Sigmoid colon (tissue), 7 donors: ENCODE results near the gene IL7R. TPM values are rescaled to one million over a fixed set of nuclear protein-coding genes. Genes with fewer than 3 reads are reported as not detected.

Experiments used
- DNase-seq: peaks from one replicate; pipeline ENCODE4 v3.0.0-alpha.2; 2019
- H3K27ac ChIP-seq, 4 donors: fragments of 200-600 bp; sonication (generic); one replicate each; pipeline ENCODE4 v1.5.1; 2016 to 2019; ENCODE audit warnings: mild to moderate bottlenecking in 1 of 4
- H3K27me3 ChIP-seq, 3 donors: fragments of 200-600 bp; sonication (generic); one replicate each; pipeline ENCODE4 v1.5.1; 2019; ENCODE audit warnings: mild to moderate bottlenecking in 1 of 3
- H3K36me3 ChIP-seq, 4 donors: fragments of 200-600 bp; sonication (generic); one replicate each; pipeline ENCODE4 v1.5.1; 2016 to 2019
- H3K4me1 ChIP-seq, 4 donors: fragments of 200-600 bp; sonication (generic); one replicate each; pipeline ENCODE4 v1.5.1; 2017 to 2019
- H3K4me3 ChIP-seq, 4 donors: fragments of 200-600 bp; sonication (generic); one replicate each; pipeline ENCODE4 v1.5.1; 2017 to 2019; ENCODE audit warnings: mild to moderate bottlenecking in 2 of 4, moderate library complexity in 1 of 4
- H3K9me3 ChIP-seq, 4 donors: fragments of 200-600 bp in 3 of 4; sonication (generic) in 3 of 4; one replicate each; pipeline versions ENCODE4 v1.5.1 to v1.6.1; 2013 to 2019
- EP300 ChIP-seq, 4 donors: sonication (generic); formaldehyde crosslinking; IDR thresholded peaks; one replicate each; pipeline ENCODE4 v1.6.1; 2017; ENCODE audit warnings: antibody characterized with exemption in 4 of 4
- POLR2A ChIP-seq, 2 donors: fragments of 450-650 bp; IDR thresholded peaks; one replicate each; pipeline ENCODE4 v1.6.1; 2016; ENCODE audit warnings: antibody characterized with exemption in 2 of 2, mild to moderate bottlenecking in 2 of 2, moderate library complexity in 2 of 2
- POLR2AphosphoS5 ChIP-seq, 4 donors: sonication (generic); formaldehyde crosslinking; IDR thresholded peaks; one replicate each; pipeline ENCODE4 v1.6.1; 2017; ENCODE audit warnings: antibody characterized with exemption in 4 of 4
- WGBS, 2 donors: extraction: QIAGEN DNeasy Blood & Tissue Kit; methylation state at CpG; one replicate each; pipeline ENCODE4 v1.1.7; 2013; 5-methylcytosine and 5-hydroxymethylcytosine counted together
- intact Hi-C: fragments of 100-400 bp; cut with DNase I; formaldehyde crosslinking; loops from one replicate; pipeline ENCODE4 v1.15.1; 2023
- polyA plus RNA-seq, 3 donors: library from polyadenylated mRNA; stranded (reverse); fragments of 200-250 nt; gene quantifications; one replicate each; pipeline ENCODE4 v1.2.3, GENCODE V29; 2013
- total RNA-seq, 4 donors: library from RNA; depleted of rRNA; stranded (reverse); fragments of >200 nt; gene quantifications; one replicate each; pipeline ENCODE4 v1.1.0, GENCODE V29; 2016
- TF ChIP-seq, protein P1 (sequence below), 4 experiments: fragments of 450-650 bp in 3 of 4; fragments of 200-600 bp in 1 of 4; IDR thresholded peaks; one replicate each; pipeline ENCODE4 v1.5.1; 2016 to 2019; ENCODE audit warnings: antibody characterized with exemption in 4 of 4, mild to moderate bottlenecking in 3 of 4, moderate library complexity in 2 of 4
- donor health status: healthy with polysubstance abuse.
- donor health status: Bipolar disorder and iron deficiency.
- donor health status: healthy.

IL7R gene
- total and polyA plus RNA-seq, 7 donors, result 1.4 to 65.8 (median 3.1) TPM

DNA sequence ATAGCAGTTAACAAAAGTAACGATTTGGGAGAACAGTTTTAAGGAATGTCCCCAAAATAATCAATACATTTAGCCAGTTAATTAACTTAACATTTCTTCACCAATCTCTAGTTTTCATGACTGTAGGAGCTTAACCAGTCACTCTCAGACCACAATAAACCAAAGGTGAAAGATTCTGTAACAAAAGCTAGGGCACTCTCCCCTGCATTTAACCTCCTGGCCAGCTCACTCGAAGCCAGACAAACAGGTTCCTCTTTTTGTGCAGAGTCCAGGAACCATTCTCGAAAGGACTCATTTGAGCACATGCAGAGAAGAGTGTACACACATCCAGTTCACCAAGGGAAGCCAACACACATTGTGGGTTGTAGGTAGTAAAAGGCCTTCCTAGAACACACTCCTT lies 6.5 kb downstream of the IL7R start:
- H3K4me3 ChIP-seq, result no peak overlapping the region
- intact Hi-C loops, result no loop called here
- no peak for TF ChIP-seq POLR2AphosphoS5 (IDR thresholded peaks at IDR 0.05)
- TF ChIP-seq POLR2A (IDR thresholded peaks at IDR 0.05), result no peak
- TF ChIP-seq, protein P1, sequence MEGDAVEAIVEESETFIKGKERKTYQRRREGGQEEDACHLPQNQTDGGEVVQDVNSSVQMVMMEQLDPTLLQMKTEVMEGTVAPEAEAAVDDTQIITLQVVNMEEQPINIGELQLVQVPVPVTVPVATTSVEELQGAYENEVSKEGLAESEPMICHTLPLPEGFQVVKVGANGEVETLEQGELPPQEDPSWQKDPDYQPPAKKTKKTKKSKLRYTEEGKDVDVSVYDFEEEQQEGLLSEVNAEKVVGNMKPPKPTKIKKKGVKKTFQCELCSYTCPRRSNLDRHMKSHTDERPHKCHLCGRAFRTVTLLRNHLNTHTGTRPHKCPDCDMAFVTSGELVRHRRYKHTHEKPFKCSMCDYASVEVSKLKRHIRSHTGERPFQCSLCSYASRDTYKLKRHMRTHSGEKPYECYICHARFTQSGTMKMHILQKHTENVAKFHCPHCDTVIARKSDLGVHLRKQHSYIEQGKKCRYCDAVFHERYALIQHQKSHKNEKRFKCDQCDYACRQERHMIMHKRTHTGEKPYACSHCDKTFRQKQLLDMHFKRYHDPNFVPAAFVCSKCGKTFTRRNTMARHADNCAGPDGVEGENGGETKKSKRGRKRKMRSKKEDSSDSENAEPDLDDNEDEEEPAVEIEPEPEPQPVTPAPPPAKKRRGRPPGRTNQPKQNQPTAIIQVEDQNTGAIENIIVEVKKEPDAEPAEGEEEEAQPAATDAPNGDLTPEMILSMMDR (IDR thresholded peaks at IDR 0.05), result no peak
- no peak for TF ChIP-seq EP300 (IDR thresholded peaks at IDR 0.05)

DNA sequence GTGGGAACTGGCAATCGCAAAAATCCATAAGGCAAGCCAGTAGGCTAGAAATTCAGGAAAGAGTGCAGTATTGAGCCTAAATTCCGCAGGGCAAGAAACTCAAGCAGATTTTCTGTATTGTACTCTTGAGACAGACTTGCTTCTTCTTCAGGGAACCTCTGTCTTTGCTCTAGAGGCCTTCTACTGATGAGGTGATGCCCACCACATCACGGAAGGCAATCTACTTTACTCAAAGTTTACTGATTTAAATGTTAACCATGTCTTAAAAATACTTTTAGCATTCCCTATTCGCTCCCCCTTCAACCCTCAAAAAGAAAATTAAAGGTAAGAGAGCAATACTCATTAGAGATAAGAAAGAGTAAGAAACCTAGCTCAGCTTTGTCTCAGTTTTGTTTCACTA lies 11.3 kb downstream of the IL7R start:
- Histone ChIP-seq H3K27me3 (no peaks in the 10 kb centered on the region), H3K27ac (no peak overlapping the region), H3K4me3 (no peak overlapping the region), H3K9me3 (no peaks in the 10 kb centered on the region), H3K36me3 (no peaks in the 10 kb centered on the region), H3K4me1 (no peaks in the 10 kb centered on the region)
- TF ChIP-seq EP300 (IDR thresholded peaks at IDR 0.05), result no peak
- no peak for TF ChIP-seq POLR2A (IDR thresholded peaks at IDR 0.05)
- TF ChIP-seq, protein P1 (IDR thresholded peaks at IDR 0.05), result no peak
- no peak for TF ChIP-seq POLR2AphosphoS5 (IDR thresholded peaks at IDR 0.05)
- 90 to 93% methylated on average over 4 of the region's 4 CpGs for WGBS, 2 donors
- DNase-seq, result no peak
- intact Hi-C loops, result no loop called here

More for the DNA sequence above, 6.5 kb downstream of the IL7R start:
- DNase-seq, result no peak
- Histone ChIP-seq H3K27ac (no peak overlapping the region), H3K9me3 (no peaks in the 10 kb centered on the region), H3K36me3 (no peaks in the 10 kb centered on the region), H3K4me1 (no peaks in the 10 kb centered on the region), H3K27me3 (no peaks in the 10 kb centered on the region)
- 49 to 50% methylated on average over 3 of the region's 3 CpGs for WGBS, 2 donors

DNA sequence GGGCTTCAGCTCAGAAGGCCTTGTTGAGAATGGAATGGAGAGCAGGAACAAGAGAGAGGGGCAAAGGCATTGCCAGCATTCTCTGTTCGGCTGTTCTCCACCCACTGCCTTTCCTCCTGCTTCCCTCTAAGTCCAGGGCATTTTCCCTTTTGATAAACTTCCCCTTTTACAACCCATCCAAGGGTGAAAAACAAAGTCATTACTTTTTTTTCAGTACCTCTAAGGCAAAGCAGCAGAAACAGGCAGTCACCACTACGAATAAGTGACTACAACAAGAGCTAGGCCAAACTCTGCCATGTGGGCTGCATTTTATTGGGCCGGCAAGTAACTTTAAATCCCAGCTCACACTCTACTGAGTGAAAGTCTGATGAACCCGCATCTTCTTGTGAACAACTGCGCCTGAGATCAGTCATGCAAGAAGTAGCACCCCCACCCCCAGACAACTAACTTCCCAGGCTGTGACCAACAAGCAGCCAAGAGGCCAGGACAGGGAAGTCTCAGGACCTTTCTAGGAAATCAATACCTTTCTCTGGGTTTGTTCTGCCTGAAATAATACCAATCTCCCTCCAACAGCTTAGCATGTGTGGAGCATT lies 13.1 kb downstream of the IL7R start:
- WGBS, 2 donors, result 58 to 77% methylated on average over 5 of the region's 5 CpGs
- intact Hi-C loops, result no loop called here

DNA sequence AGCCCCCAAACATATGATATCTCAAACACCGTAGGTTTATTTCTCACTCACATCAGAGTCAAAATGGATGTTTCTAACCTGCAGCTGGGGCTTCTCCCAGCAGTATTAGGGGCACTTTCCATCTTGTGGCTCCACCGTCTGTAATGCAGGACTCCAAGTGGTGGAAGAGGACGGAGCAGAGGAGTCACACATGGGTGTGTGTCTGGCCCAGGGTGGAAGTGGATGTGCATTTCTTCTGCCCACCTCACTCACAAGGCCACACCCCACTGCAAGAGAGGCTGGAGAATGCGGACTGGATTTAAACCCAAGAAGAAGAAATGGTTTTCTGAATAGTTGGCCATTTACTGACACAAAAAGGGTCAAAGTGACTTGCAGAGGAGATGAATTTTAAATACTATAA lies 13.9 kb downstream of the IL7R start:
- no peak for TF ChIP-seq EP300 (IDR thresholded peaks at IDR 0.05)
- no peak for TF ChIP-seq POLR2A (IDR thresholded peaks at IDR 0.05)
- TF ChIP-seq POLR2AphosphoS5 (IDR thresholded peaks at IDR 0.05), result no peak
- TF ChIP-seq, protein P1 (IDR thresholded peaks at IDR 0.05), result no peak
- DNase-seq, result no peak

More for the DNA sequence above, 13.1 kb downstream of the IL7R start:
- Histone ChIP-seq H3K27me3 (no peaks in the 10 kb centered on the region), H3K9me3 (no peaks in the 10 kb centered on the region), H3K27ac (no peak overlapping the region), H3K36me3 (no peaks in the 10 kb centered on the region), H3K4me1 (no peaks in the 10 kb centered on the region), H3K4me3 (no peak overlapping the region)
- TF ChIP-seq POLR2A (IDR thresholded peaks at IDR 0.05), result no peak
- TF ChIP-seq, protein P1 (IDR thresholded peaks at IDR 0.05), result no peak
- TF ChIP-seq POLR2AphosphoS5 (IDR thresholded peaks at IDR 0.05), result no peak
- no peak for TF ChIP-seq EP300 (IDR thresholded peaks at IDR 0.05)
- DNase-seq, result no peak

DNA sequence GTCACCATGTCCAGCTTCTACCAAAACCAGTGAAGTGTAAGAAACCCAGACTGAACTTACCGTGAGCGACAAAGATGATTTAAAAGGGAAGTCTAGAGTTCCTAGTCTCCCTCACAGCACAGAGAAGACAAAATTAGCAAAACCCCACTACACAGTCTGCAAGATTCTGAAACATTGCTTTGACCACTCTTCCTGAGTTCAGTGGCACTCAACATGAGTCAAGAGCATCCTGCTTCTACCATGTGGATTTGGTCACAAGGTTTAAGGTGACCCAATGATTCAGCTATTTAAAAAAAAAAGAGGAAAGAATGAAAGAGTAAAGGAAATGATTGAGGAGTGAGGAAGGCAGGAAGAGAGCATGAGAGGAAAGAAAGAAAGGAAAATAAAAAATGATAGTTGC lies 19.8 kb downstream of the IL7R start:
- no peaks in the 10 kb centered on the region for H3K4me1 ChIP-seq
- intact Hi-C loops, result no loop called here
- DNase-seq, result no peak
- no peak overlapping the region for H3K4me3 ChIP-seq
- H3K27me3 ChIP-seq, result no peaks in the 10 kb centered on the region
- WGBS, 2 donors, result 63 to 90% methylated on average over 2 of the region's 2 CpGs
- H3K27ac ChIP-seq, result no peak overlapping the region
- no peaks in the 10 kb centered on the region for H3K36me3 ChIP-seq
- no peaks in the 10 kb centered on the region for H3K9me3 ChIP-seq
- TF ChIP-seq, protein P1 (IDR thresholded peaks at IDR 0.05), result no peak
- TF ChIP-seq POLR2A (IDR thresholded peaks at IDR 0.05) (no peak), POLR2AphosphoS5 (IDR thresholded peaks at IDR 0.05) (no peak), EP300 (IDR thresholded peaks at IDR 0.05) (no peak)

More for the DNA sequence above, 13.9 kb downstream of the IL7R start:
- 93 to 94% methylated on average over 4 of the region's 4 CpGs for WGBS, 2 donors
- H3K9me3 ChIP-seq, result no peaks in the 10 kb centered on the region
- H3K27ac ChIP-seq, result no peak overlapping the region
- no peak overlapping the region for H3K4me3 ChIP-seq
- H3K4me1 ChIP-seq, result no peaks in the 10 kb centered on the region
- intact Hi-C loops, result no loop called here
- no peaks in the 10 kb centered on the region for H3K36me3 ChIP-seq
- no peaks in the 10 kb centered on the region for H3K27me3 ChIP-seq
